Transverse colon (tissue), 3 donors: Measurements from ENCODE around the gene CDK14.

Experiments
- EP300 ChIP-seq: sonication (generic); formaldehyde crosslinking; IDR thresholded peaks from one replicate; pipeline ENCODE4 v1.6.1; 2017; ENCODE audit warnings: antibody characterized with exemption, low read depth
- POLR2A ChIP-seq: fragments of 450-650 bp; IDR thresholded peaks from one replicate; pipeline ENCODE4 v1.6.1; 2016; ENCODE audit warnings: antibody characterized with exemption, mild to moderate bottlenecking, moderate library complexity
- TF ChIP-seq, protein P1 (sequence below), 5 experiments: fragments of 200-600 bp in 3 of 5; fragments of 450-650 bp in 2 of 5; sonication (generic) in 3 of 5; IDR thresholded peaks; 1 replicate in 2 of 5; 2 replicates in 3 of 5; pipeline ENCODE4 v1.5.1; 2016 to 2017; ENCODE audit warnings: antibody characterized with exemption in 5 of 5, inconsistent platforms in 3 of 5, mild to moderate bottlenecking in 2 of 5, moderate library complexity in 1 of 5

DNA sequence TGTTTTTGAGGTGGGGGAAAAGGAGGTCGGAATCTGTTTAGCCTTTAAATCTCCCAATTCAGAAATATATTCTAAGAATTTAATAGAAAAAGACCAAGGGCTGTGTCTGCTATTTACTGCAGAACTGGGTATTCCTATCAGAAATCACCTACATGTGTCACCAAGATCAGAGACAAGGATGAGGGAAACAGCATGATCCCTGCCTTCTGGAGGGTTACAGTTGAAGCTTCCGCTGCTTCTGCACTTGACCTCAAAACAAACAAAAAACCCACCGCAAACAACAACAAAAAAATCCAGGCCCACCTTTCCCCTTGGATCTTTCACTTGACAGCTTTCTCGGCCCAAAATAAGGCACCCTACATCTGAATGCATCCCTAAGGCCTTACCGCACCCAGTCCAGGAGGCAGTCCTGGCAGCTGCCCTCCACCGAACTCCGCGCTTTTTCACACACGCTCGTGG lies 750 bp upstream of the CDK14 start:
- no peak for TF ChIP-seq POLR2A
- TF ChIP-seq, protein P1, sequence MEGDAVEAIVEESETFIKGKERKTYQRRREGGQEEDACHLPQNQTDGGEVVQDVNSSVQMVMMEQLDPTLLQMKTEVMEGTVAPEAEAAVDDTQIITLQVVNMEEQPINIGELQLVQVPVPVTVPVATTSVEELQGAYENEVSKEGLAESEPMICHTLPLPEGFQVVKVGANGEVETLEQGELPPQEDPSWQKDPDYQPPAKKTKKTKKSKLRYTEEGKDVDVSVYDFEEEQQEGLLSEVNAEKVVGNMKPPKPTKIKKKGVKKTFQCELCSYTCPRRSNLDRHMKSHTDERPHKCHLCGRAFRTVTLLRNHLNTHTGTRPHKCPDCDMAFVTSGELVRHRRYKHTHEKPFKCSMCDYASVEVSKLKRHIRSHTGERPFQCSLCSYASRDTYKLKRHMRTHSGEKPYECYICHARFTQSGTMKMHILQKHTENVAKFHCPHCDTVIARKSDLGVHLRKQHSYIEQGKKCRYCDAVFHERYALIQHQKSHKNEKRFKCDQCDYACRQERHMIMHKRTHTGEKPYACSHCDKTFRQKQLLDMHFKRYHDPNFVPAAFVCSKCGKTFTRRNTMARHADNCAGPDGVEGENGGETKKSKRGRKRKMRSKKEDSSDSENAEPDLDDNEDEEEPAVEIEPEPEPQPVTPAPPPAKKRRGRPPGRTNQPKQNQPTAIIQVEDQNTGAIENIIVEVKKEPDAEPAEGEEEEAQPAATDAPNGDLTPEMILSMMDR (IDR thresholded peaks at IDR 0.05): no peak
- TF ChIP-seq EP300: no peak
